NCI-H2196 treated with DMSO at 0.1 percent for 48 hours (cell line): Measurements from ENCODE around the gene CAPN15.
"Not testable (repeated sequence)": the region's sequence is repeated elsewhere in the genome, so short reads cannot be mapped to it uniquely, and the experiment has no call there.

Experiments
- DNase-seq: peaks from one replicate; lab custom pipeline; 2025; ENCODE audit not compliant: unreplicated experiment; lab: John Stamatoyannopoulos, UW

Gene CAPN15

GRCh38 chr16:527015-527903 lies at the start of gene CAPN15:
CAPN15 (plus strand) TSS chr16:527712; CDS start chr16:546839, 19,127 bp downstream.
- DNase-seq = peak; percentile 81

- DNase-seq = not testable (repeated sequence)
These were observed 49.2 kb upstream of the CAPN15 start for GRCh38 chr16:478287-478686.

GRCh38 chr16:482468-483185 lies 44.9 kb upstream of the CAPN15 start:
- no peak for DNase-seq

- no peak for DNase-seq
These were observed 44.0 kb upstream of the CAPN15 start for GRCh38 chr16:483341-484075.

GRCh38 chr16:489606-490005 lies 37.9 kb upstream of the CAPN15 start:
- no peak for DNase-seq

- DNase-seq = no peak
These were observed 36.7 kb upstream of the CAPN15 start for GRCh38 chr16:490768-491167.

GRCh38 chr16:491220-491919 lies 36.1 kb upstream of the CAPN15 start:
- no peak for DNase-seq

GRCh38 chr16:492211-492875 lies 35.2 kb upstream of the CAPN15 start:
- no peak for DNase-seq

GRCh38 chr16:494676-495075 lies 32.8 kb upstream of the CAPN15 start:
- not testable (repeated sequence) for DNase-seq

GRCh38 chr16:495127-495748 lies 32.3 kb upstream of the CAPN15 start:
- DNase-seq = peak; percentile 38

- DNase-seq = no peak
These were observed 31.2 kb upstream of the CAPN15 start for GRCh38 chr16:496097-496886.

- no peak for DNase-seq
These were observed 30.3 kb upstream of the CAPN15 start for GRCh38 chr16:497258-497657.

GRCh38 chr16:499924-500323 lies 27.6 kb upstream of the CAPN15 start:
- no peak for DNase-seq

GRCh38 chr16:500709-501108 lies 26.8 kb upstream of the CAPN15 start:
- no peak for DNase-seq

- no peak for DNase-seq
These were observed 25.2 kb upstream of the CAPN15 start for GRCh38 chr16:502179-502943.

- no peak for DNase-seq
These were observed 24.1 kb upstream of the CAPN15 start for GRCh38 chr16:503150-504071.
